ENCODE measurements around the gene CHDH.

DNA sequence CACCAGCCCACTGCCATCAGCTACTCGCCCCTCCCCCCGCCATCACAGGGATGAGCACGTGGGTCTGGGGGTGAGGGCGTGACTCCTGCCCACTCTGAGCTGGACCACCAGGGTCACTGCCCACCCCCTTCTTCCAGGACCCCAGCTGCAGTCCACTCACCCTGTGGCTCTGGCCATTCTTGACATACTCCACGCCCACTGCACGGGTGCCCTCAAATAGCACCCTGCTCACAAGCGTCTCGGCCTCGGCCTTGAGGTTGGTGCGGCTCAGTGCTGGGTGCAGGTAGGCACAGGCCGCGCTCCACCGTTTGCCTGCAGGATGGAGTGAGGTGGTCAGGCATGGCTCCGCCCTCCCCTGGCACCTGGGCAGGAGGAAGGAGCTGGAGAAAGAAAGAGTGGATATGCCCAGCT is 23.9 kb downstream of the CHDH start:
- no peak for TF ChIP-seq EZH2 (IDR thresholded peaks at IDR 0.05; ENCODE audit: borderline replicate concordance, low read depth, low read length, severe bottlenecking)
- TF ChIP-seq, protein P1, sequence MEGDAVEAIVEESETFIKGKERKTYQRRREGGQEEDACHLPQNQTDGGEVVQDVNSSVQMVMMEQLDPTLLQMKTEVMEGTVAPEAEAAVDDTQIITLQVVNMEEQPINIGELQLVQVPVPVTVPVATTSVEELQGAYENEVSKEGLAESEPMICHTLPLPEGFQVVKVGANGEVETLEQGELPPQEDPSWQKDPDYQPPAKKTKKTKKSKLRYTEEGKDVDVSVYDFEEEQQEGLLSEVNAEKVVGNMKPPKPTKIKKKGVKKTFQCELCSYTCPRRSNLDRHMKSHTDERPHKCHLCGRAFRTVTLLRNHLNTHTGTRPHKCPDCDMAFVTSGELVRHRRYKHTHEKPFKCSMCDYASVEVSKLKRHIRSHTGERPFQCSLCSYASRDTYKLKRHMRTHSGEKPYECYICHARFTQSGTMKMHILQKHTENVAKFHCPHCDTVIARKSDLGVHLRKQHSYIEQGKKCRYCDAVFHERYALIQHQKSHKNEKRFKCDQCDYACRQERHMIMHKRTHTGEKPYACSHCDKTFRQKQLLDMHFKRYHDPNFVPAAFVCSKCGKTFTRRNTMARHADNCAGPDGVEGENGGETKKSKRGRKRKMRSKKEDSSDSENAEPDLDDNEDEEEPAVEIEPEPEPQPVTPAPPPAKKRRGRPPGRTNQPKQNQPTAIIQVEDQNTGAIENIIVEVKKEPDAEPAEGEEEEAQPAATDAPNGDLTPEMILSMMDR (IDR thresholded peaks at IDR 0.05; ENCODE audit: borderline replicate concordance, extremely low read depth, low read length, poor library complexity, severe bottlenecking) = no peak
